GM18508 (cell line): ENCODE results near the gene PSMB4.
"Not testable (repeated sequence)": the region's sequence is repeated elsewhere in the genome, so short reads cannot be mapped to it uniquely, and the experiment has no call there.

Experiments
- ATAC-seq: cut with Tn5 transposase; IDR thresholded peaks from one replicate; pipeline ENCODE4 v1.9.1; 2021; ENCODE audit warnings: moderate number of reproducible peaks; ENCODE audit not compliant: insufficient read depth, unreplicated experiment

Gene PSMB4

DNA sequence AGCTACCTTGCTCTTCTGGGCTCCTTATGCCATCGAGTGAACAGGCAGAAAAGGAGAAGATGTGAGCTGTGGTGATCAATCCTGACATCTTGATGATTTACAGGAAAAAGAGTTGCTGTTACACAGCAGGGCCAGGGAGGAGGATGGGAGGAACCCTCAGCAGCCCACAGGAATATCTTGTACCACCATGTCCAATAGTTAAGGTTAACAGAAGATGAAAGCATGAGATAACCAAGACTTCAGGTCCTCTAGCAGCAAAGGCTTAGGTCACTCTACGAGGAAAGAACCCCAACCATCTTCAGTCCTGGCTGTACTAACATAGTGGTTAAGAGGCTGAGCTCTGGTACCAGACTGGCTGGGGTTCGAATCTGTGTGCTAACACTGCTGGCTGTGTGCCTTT, 14.8 kb upstream of the PSMB4 start:
- no peak for ATAC-seq

DNA sequence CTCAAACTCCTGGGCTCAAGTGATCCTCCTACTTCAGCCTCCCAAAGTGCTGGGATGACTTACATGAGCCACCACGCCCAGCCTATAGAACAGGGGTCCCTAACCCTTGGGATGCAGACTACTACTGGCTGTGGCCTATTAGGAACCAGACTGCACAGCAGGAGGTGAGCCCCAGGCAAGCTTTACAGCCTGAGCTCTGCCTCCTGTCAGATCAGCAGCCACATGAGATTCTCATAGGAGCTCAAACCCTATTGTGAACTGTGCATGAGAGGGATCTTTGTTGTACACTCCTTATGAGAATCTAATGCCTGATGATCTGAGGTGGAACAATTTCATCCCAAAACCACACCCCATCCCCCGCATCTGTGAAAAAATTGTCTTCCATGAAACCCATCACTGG, 13.4 kb upstream of the PSMB4 start:
- no peak for ATAC-seq

DNA sequence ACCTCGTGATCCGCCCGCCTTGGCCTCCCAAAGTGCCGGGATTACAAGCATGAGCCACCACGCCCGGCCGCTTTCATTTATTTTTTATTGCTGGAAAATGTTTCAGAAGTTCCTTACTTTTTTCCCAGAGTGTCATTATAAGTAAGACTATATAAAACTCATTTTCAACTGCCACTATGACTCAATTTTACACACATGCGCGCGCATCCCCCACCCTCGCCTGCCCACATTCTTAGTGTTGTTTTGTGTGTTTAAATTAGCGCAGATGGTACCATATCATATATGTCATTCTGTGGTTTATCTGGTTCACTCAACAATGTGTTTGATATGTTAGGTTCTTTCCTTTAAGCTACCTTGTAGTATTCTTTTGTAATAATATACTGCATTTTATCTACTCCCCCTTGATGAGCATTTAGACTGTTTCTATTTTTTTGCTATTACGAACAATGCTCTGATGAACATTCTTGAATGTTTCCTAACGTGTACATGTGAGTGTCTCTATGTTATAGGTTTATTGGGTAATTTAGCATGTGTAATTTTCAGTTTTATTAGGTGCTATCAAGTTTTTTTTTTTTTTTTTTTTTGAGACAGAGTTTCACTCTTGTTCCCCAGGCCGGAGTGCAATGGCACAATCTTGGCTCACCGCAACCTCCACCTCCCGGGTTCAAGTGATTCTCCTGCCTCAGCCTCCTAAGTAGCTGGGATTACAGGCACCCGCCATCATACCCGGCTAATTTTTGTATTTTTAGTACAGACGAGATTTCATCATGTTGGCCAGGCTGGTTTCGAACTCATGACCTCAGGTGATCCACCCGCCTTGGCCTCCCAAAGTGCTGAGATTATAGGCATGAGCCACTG, 8.9 kb upstream of the PSMB4 start:
- ATAC-seq, result not testable (repeated sequence)

DNA sequence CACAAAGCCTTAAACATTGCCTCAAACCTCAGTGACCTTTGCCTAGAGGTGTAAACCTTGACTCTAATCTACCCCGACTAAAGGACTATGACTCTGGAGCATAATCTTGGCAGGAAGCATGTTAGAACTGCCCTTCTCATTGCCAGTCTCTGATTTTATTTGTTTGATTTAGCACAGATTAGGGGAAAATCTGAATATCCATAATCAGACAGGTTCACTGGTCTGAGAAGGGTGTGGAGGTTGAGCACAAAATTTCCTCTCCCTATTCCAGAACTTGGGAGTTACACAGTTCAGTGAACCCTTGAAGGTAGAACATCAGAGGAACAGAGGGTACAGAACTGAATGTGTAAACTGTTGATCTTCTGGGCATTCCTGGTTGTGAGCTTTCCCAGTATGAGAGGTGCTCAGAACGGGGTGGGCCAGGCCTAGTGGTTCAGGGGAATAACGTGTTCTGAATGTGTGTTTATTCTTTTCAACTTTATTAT, 8.3 kb upstream of the PSMB4 start:
- no peak for ATAC-seq

DNA sequence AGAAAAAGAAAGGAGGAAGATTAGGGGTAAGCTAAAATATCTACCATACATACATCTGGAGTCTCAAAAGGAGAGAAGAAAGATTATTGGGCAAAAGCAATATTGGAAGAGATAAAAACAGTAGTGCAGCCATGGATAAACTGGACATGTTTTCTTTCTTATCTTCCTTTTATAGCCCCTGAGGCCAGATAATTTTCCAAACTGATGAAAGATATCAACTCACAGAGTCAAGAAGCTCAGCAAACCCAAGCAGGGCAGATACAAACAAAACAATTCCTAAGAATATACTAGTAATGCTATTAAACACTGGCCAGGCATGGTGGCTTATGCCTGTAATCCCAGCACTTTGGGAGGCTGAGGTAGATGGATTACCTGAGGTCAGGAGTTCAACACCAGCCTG, 5.8 kb upstream of the PSMB4 start:
- ATAC-seq, result no peak

DNA sequence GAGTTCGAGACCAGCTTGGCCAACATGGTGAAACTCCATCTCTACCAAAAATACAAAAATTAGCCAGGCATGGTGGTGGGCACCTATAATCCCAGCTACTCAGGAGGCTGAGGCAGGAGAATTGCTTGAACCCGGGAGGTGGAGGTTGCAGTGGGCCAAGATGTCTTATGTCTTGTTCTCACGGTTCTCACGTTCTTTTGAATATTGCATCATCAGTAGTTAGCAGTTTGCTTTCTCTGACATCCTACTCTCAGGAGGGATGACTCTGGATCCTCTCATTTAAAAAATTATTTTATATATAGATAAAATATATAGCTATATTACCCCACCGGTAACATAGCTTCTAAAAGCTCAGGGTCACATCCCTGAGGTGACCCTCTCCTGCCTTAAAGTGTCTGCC, 3.1 kb upstream of the PSMB4 start:
- not testable (repeated sequence) for ATAC-seq

DNA sequence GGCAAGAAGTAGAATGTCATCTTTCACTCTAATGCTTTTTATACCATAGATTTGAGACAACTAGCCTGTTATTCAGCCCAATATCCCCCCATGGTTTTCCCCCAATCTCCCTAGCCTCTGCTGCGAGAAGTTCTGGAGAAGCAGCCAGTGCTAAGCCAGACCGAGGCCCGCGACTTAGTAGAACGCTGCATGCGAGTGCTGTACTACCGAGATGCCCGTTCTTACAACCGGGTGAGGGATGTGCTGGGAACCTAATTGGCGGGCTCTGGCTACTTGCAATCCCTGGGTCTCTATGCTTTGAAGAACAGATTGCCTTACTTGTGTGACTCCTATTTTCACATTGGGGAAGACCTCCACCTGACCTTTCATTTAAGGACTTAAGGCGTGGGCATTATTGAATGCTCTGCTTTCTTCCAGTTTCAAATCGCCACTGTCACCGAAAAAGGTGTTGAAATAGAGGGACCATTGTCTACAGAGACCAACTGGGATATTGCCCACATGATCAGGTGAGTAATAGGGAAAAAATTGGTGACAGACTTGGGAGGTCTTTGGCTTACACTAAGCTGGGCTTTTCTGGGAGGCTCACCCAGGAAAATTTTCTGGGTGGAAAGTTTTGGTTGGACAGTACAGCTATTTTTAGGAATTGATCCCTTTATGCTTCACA, 1.9 kb downstream of the PSMB4 start:
- no peak for ATAC-seq

DNA sequence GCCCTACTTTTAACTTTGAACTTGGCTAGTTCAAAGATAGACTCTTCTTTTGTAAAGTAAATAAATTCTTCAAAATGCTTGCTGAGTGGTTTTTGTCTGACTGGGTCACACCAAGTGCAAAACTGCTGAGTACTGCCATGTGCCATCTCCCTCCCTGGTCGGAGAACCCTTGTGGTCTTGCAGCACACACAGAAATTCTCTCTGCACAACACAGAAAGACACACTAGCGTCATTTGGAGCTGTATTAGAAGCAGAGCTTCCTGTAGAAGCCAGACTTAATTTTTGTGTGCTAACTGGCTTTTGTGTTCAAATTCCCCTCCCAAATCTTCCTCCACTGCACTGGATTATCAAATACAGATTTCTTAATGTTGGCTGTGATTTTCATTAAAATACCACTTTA, 2.5 kb downstream of the PSMB4 start:
- ATAC-seq, result no peak

DNA sequence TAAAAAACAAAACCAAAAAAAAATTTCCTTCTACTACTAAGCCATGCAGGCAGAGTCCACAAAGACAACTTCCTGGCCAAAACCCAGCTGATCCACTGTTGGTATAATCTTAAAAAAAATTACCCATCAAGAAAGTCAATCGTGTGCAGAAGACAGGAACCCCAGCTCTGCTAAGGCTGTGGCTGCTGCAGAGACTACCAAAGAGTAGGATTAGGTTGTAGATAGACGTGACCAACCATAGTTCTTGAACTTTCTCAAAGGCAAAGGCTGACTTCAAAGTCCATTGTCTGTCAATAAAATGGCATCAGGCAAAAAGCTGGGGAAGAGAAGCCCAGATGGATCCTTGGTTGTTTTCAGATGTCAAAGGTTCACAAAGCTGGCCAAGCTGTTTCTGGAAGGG, 3.4 kb downstream of the PSMB4 start:
- no peak for ATAC-seq

DNA sequence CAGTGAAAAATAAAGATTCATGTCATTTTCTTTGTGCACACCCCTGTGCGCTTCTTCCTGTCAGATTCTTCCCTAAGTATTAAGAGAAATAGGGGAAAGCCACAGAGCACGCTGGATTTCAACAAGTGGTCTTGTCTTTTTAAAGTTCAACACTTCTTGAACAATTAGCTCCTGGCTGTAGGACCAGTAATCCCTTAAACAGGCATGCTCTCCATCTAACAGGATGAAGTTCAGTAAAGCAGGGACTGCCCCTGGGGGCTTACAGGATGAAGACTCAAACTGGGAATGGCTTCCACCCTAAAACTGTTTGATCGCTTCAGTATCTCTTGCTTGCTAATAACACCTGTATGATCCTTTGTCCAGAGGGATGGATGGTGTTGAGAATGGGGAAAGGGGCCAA, 4.2 kb downstream of the PSMB4 start:
- ATAC-seq, result no peak

DNA sequence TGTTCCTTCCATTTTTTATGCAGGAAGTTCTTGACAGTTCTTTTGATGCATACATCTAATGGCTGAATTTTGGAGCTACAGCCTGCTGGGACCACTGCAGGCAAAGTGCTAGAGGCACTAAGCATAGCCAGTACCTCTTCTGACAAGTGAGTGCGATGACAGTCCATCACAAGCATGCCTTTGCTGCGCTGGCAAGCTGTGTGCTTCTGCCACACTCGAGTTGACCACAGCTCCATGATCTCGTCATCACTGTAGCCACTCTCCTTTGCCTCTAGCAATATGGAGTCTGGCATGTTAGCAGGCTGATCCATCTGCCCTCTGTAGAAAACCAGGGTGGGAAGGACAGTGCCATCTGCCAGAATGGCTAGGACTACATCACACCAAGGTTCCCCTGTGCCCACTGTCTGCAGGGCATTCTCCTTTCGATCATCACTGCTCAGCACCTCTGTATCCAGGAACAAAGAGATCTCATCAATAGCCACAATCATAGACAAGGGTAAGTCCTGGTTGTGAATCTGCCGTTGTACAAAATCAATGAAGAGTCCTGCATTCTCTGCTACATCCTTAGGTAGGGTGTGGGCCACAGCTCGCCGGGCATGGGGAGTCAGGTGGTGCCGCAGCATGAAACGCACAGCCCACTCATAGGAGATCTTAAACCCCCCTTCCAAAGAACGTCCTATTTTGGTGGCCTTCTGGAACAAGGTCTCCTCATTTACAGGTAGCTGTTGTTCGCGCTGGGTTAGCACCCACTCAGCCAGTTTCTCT, 6.0 kb downstream of the PSMB4 start:
- no peak for ATAC-seq

DNA sequence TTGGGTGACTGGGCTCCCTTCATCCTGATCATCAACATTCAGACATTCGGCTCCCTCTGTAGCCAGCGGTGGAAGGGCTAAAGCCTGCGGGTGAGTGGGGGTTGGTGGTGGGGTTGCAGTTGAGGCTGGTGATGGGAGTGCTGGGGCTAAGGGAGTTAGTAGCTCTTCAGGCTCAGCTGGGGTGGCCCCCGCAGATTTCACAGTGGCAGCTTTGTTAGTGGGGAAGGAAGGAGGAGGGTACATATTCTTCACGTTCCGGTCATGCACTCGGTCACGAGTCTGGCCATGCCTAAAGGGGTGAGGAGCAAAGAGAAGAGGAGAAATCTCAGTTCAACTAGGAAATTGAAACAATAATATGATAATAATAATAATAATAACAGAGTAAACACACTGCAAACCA, 6.8 kb downstream of the PSMB4 start:
- ATAC-seq, result no peak

DNA sequence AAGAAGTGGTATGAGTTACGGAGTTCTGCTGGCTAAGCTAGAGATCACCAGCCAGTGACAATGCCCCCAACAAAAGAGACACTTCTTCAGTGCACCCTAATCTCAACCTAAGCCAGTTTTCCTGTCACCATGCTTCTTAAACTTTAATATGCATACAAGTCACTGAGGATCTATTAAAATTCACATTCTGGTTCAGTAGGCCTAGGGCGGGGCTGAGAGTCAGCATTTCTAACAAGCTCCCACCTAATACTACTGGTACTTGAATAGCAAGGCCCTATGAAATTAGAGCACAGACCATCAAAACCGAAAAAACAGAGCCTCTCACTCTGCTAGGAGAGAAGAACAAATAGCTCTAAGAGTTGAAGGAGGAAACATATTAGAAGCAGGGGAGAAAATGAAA, 7.9 kb downstream of the PSMB4 start:
- ATAC-seq, result no peak

DNA sequence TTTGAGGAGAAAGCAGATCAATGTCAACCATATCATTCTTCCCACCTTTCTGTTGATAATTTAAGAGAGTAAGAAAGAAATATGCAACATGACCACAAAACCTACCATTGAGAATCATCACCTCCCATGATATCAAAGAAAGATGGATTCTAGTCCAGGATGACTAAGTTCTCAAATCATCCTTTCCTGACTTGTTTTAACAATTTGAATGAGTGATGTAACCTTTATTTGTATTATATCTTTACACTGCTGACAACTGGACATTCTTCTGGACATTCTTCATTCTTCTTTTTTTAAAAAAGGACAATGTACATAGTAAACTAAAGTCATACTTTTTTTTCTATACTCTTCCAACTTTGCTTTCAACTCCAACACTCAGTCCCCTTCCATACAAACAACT, 9.5 kb downstream of the PSMB4 start:
- no peak for ATAC-seq

DNA sequence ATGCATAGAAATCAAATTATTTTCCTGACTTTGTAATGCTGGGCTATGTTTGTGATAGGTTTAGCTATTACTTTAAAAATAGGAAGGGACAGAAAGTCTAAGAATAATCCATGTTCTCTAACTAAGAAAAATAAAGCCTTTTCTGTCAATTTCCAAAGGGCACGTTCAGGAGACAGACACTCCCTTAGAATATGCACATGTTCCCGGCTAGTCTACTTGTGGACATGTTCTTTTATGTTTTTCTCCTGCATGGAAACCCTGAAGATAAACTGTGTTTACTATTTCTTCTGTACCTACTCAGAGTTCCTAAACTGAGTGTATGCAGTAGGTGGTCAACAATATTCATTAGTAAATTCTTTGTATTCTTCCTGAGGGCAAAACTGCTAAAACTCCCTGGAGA, 12.5 kb downstream of the PSMB4 start:
- no peak for ATAC-seq

DNA sequence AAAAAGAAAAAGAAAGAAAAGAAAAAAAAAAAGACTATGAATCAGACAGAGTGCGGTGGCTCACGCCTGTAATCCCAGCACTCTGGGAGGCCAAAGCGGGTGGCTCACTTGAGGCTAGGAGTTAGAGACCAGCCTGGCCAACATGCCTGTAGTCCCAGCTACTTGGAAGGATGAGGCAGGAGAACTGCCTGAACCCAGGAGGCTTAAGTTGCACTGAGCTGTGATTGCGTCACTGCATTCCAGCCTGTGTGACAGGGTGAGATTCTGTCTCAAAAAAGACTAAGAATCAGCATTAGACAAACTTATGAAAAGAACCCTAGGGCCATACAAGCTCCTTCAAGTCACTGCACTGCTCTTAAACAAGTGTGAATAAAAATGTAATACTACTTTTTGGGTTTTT, 16.9 kb downstream of the PSMB4 start:
- no peak for ATAC-seq

DNA sequence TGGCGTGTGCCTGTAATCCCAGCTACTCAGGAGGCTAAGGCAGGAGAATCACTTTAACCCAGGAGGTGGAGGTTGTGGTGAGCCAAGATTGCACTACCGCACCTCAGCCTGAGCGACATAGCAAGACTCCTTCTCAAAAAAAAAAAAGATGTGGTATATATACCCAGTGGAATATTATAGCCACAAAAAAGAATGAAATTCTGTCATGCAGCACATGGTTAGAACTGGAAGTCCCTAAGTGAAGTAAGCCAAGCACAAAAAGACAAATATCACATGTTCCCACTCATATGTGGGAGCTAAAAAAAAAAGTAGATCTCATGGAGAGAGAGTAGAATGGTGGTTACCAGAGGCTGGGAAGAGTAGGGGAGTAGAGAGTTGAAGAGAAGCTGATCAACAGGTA, 18.7 kb downstream of the PSMB4 start:
- ATAC-seq, result no peak

DNA sequence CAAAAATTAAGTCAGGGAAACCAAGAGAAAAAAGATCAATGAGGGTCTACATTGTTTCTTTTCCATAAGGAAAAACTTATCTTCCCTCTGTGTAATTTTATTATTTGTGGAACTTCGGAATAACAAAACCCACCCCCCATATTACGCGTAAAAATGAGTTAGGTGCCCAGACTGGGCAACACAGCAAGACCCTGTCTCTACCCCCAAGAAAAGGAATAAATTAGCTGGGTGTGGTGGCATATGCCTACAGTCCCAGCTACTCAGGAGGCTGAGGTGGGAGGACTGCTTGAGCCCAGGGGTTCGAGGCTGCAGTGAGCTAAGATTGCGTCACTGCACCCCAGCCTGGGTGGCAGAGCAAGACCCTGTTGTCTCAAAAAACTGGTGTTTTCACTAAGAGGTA, 20.4 kb downstream of the PSMB4 start:
- no peak for ATAC-seq

DNA sequence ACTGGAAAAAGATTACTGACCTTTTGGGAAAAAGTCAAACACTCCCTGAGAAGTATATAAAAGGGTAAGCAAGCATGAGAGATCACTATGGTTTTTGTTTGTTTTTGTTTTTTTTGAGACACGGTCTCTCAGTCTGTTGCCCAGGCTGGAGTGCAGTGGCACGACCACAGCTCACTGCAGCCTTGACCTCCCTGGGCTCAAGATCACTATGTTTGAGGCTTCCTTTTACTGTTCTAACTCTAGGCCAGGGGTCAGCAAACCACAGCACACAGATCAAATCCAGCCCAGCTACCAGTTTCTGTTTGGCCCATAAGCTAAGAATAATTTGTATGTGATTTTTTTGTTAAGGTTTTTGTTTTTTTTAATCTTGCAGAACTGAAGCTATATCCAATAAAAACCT, 25.7 kb downstream of the PSMB4 start:
- ATAC-seq, result no peak

DNA sequence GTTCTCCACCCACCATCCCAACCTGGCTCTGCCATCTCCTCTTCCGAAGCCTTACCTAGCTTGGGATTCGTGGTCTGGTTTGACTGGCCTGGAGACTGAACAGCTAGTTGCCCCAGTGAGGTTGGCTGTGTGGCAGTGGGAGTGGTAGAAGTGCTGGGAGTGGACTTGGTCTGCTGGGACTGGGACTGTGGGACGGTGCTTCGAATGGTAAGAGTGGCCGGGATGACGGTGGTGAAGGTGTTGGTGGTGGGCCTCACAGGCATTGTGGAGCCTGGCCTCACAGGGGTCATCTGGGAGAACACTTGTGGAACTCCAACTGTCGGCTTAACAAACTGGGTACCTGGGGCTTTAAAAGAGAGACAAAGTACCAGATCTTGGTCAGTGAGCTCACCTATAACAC, 28.7 kb downstream of the PSMB4 start:
- ATAC-seq, result no peak

DNA sequence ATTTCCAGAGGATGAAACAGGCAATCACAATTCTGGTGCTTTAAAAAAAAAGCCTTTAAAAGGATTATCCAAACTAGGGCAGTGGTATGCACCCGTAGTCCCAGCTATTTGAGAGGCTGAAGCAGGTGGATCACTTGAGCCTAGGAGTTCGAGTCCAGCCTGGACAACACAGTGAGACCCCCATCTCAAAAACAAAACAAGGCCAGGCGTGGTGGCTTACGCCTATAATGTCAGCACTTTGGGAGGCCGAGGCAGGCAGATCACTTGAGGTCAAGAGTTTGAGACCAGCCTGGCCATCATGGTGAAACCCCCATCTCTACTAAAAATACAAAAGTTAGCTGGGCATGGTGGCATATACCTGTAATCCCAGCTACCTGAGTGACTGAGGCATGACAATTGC, 34.5 kb downstream of the PSMB4 start:
- ATAC-seq, result not testable (repeated sequence)
